Measurements from ENCODE around the gene SIDT1. TPM values are rescaled to one million over a fixed set of nuclear protein-coding genes. Genes with fewer than 3 reads are reported as not detected.

SIDT1 gene
- total and polyA plus RNA-seq, 2 donors (not counting 1 experiment from before 2014, with no cell fraction given): 53.2 to 84.4 TPM

- no peaks in the 10 kb centered on the region for H3K9me3 ChIP-seq (ENCODE audit: control extremely low read depth in 1 of 3, control insufficient read depth in 2 of 3, insufficient read depth in 1 of 3, low read length in 2 of 3)
- ChIA-PET CTCF (no interaction called here), POLR2A (no interaction called here)
- Mint-ChIP-seq H3K4me3 (no peak overlapping the region), H3K27ac (no peak overlapping the region), H3K9me3 (ENCODE audit: insufficient read depth) (no peaks in the 10 kb centered on the region), H3K4me1 (peaks cover 20% of the 10 kb centered on the region), H3K27me3 (no peaks in the 10 kb centered on the region)
- WGBS (ENCODE audit: insufficient coverage): 100% methylated on average over 1 of the region's 2 CpGs
- no peak overlapping the region for H3K4me3 ChIP-seq (ENCODE audit: control extremely low read depth in 1 of 5, extremely low read depth in 1 of 5, insufficient read depth in 1 of 5, low read depth in 2 of 5, low read length in 4 of 5)
- no peak overlapping the region for H2AFZ ChIP-seq (ENCODE audit: insufficient read depth, low read depth, low read length, poor library complexity, severe bottlenecking)
- peaks cover 4 to 58% of the 10 kb centered on the region in 2 experiments for H3K36me3 ChIP-seq (replicated peaks in 1 of 2; ENCODE audit: control extremely low read depth in 1 of 2, control insufficient read depth in 1 of 2, extremely low read depth in 1 of 2, insufficient read depth in 2 of 2, low read length in 1 of 2)
- TF ChIP-seq EZH2 (IDR thresholded peaks at IDR 0.05; ENCODE audit: borderline replicate concordance, insufficient read depth, low read depth, low read length, poor library complexity, severe bottlenecking): no peak
- no peak for TF ChIP-seq CTCF (IDR thresholded peaks at IDR 0.05)
- H3K9ac ChIP-seq (ENCODE audit: low read length): no peak overlapping the region
- H3K4me2 ChIP-seq (replicated peaks; ENCODE audit: low read depth, low read length, poor library complexity, severe bottlenecking): no peak overlapping the region
- DNase-seq: no peak
- intact Hi-C loops (cut with micrococcal nuclease): no loop called here
- H3K79me2 ChIP-seq (ENCODE audit: control insufficient read depth, insufficient read depth, low read length): no peaks in the 10 kb centered on the region
- H3K27ac ChIP-seq (ENCODE audit: low read length in 2 of 2): no peak overlapping the region
- no peaks in the 10 kb centered on the region for H4K20me1 ChIP-seq (ENCODE audit: control insufficient read depth, insufficient read depth, low read length, poor library complexity, severe bottlenecking)
- H3K4me1 ChIP-seq (ENCODE audit: control insufficient read depth in 2 of 2, insufficient read depth in 2 of 2, low read length in 2 of 2): peaks cover 8 to 12% of the 10 kb centered on the region in 2 donors
- no peak for ATAC-seq (ENCODE audit: low read depth)
- H3K27me3 ChIP-seq (replicated peaks in 1 of 4; ENCODE audit: control extremely low read depth in 1 of 4, control insufficient read depth in 3 of 4, insufficient read depth in 4 of 4, low read length in 3 of 4): no peaks in the 10 kb centered on the region
Measured at GRCh38 chr3:113617726-113618125, 85.4 kb downstream of the SIDT1 start.

- peaks cover 7 to 52% of the 10 kb centered on the region in 2 experiments for H3K36me3 ChIP-seq (replicated peaks in 1 of 2; ENCODE audit: control extremely low read depth in 1 of 2, control insufficient read depth in 1 of 2, extremely low read depth in 1 of 2, insufficient read depth in 2 of 2, low read length in 1 of 2)
- Mint-ChIP-seq H3K9me3 (ENCODE audit: insufficient read depth) (no peaks in the 10 kb centered on the region), H3K4me3 (no peak overlapping the region), H3K27me3 (no peaks in the 10 kb centered on the region), H3K4me1 (peaks cover 23% of the 10 kb centered on the region), H3K27ac (peak overlapping the region; percentile 46)
- H3K9me3 ChIP-seq (ENCODE audit: control extremely low read depth in 1 of 3, control insufficient read depth in 2 of 3, insufficient read depth in 1 of 3, low read length in 2 of 3): no peaks in the 10 kb centered on the region
- peaks cover 8 to 12% of the 10 kb centered on the region in 2 donors for H3K4me1 ChIP-seq (ENCODE audit: control insufficient read depth in 2 of 2, insufficient read depth in 2 of 2, low read length in 2 of 2)
- no peaks in the 10 kb centered on the region for H3K79me2 ChIP-seq (ENCODE audit: control insufficient read depth, insufficient read depth, low read length)
- ATAC-seq (ENCODE audit: low read depth) (no peak), DNase-seq (no peak)
- H2AFZ ChIP-seq (ENCODE audit: insufficient read depth, low read depth, low read length, poor library complexity, severe bottlenecking): no peak overlapping the region
- no peaks in the 10 kb centered on the region for H3K27me3 ChIP-seq (replicated peaks in 1 of 4; ENCODE audit: control extremely low read depth in 1 of 4, control insufficient read depth in 3 of 4, insufficient read depth in 4 of 4, low read length in 3 of 4)
- no peak for TF ChIP-seq EZH2 (IDR thresholded peaks at IDR 0.05; ENCODE audit: borderline replicate concordance, insufficient read depth, low read depth, low read length, poor library complexity, severe bottlenecking)
- no peak for TF ChIP-seq CTCF (IDR thresholded peaks at IDR 0.05)
- intact Hi-C loops (cut with micrococcal nuclease): loop anchor here (10.0 kb wide), 1 partner anchor 485 kb away; no protein-coding TSS in a partner anchor
- H3K27ac ChIP-seq (ENCODE audit: low read length in 2 of 2): peak overlapping the region in 1 of 2 donors; percentile 50
- H3K9ac ChIP-seq (ENCODE audit: low read length): no peak overlapping the region
- ChIA-PET POLR2A (no interaction called here), CTCF (interaction anchor here (1.0 to 1.3 kb wide), 2 partner anchors 43 to 583 kb away, joined by 3 read pairs; no protein-coding TSS in a partner anchor)
- no peaks in the 10 kb centered on the region for H4K20me1 ChIP-seq (ENCODE audit: control insufficient read depth, insufficient read depth, low read length, poor library complexity, severe bottlenecking)
- peak overlapping the region; percentile 6 for H3K4me2 ChIP-seq (replicated peaks; ENCODE audit: low read depth, low read length, poor library complexity, severe bottlenecking)
- no peak overlapping the region for H3K4me3 ChIP-seq (ENCODE audit: control extremely low read depth in 1 of 5, extremely low read depth in 1 of 5, insufficient read depth in 1 of 5, low read depth in 2 of 5, low read length in 4 of 5)
Measured at GRCh38 chr3:113620091-113620490, 87.7 kb downstream of the SIDT1 start.
